GM12892 (cell line): ENCODE results near the gene EDEM1.

Experiments
- POLR2A ChIP-seq: IDR thresholded peaks from 2 replicates; pipeline ENCODE4 v1.6.1; 2011; ENCODE audit warnings: low read depth, low read length, control low read depth
- POLR2AphosphoS5 ChIP-seq: IDR thresholded peaks from 2 replicates; pipeline ENCODE4 v1.6.1; 2011; ENCODE audit warnings: low read depth, low read length, control low read depth
- TAF1 ChIP-seq: IDR thresholded peaks from 2 replicates; pipeline ENCODE4 v1.6.1; 2011; ENCODE audit warnings: low read depth, mild to moderate bottlenecking, control low read depth, low read length, borderline replicate concordance

DNA sequence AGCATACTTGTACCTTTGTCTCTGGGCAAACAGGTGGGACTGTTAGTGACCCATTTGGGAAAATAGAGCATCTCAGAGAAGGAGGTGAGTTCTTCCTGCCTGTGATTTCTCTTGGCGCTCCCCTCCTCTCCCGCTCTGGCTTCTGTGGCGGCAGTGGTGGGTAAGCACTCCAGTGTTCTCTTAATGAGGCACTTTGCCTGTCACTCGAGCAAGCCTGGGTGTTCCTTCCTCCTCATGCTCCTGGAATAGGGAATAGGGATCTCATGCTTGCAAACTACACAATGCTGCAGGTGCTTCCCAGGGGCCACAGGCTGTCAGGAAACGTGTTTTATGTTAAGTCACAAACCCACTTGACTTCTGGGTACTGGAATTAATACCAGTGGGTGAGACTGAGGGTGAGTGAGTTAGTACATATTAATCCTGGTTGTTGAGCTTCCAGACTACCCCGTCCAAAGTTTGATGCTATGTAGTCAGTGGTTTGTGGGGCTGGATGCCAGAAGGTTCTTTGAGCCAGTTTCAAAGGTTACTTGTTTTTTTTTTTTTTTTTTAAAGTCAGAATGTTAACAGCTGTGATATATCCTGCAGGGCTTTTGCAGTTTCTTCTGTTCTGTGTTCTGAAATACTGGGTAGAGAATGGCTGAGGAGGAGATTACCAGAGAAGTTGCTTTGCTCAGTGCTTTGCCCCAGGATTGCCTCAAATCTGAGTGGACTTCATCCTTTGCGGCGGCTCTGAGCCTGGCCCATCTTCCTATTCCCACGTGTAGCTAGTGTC lies 30.5 kb downstream of the EDEM1 start:
- TF ChIP-seq POLR2A (peak; percentile 34; the same call in 1 of the 2 replicates), POLR2AphosphoS5 (no peak; the same call in 1 of the 2 replicates), TAF1 (no peak)
